Measurements from ENCODE around the gene PTPRA.
"Not testable (repeated sequence)": the region's sequence is repeated elsewhere in the genome, so short reads cannot be mapped to it uniquely, and the experiment has no call there.

Gene PTPRA

GRCh38 chr20:3003416-3003815, 130.1 kb downstream of the PTPRA start:
- DNase-seq (ENCODE audit: low spot score) = no peak

GRCh38 chr20:3010985-3011723, 137.9 kb downstream of the PTPRA start:
- no peak for DNase-seq (ENCODE audit: low spot score)

- DNase-seq (ENCODE audit: low spot score) = no peak
Observed at GRCh38 chr20:3011752-3012151, 138.5 kb downstream of the PTPRA start.

GRCh38 chr20:3013771-3014170, 140.5 kb downstream of the PTPRA start:
- DNase-seq (ENCODE audit: low spot score) = no peak

- DNase-seq (ENCODE audit: low spot score) = no peak
Observed at GRCh38 chr20:3014179-3014578, 140.9 kb downstream of the PTPRA start.

GRCh38 chr20:3014662-3015061, 141.4 kb downstream of the PTPRA start:
- DNase-seq (ENCODE audit: low spot score) = no peak

GRCh38 chr20:3015302-3015701, 142.0 kb downstream of the PTPRA start:
- not testable (repeated sequence) for DNase-seq (ENCODE audit: low spot score)

GRCh38 chr20:3021327-3021726, 148.0 kb downstream of the PTPRA start:
- no peak for DNase-seq (ENCODE audit: low spot score)

- DNase-seq (ENCODE audit: low spot score) = no peak
Observed at GRCh38 chr20:3021777-3022176, 148.5 kb downstream of the PTPRA start.

GRCh38 chr20:3022559-3023490, 149.5 kb downstream of the PTPRA start:
- DNase-seq (ENCODE audit: low spot score) = not testable (repeated sequence)

GRCh38 chr20:3027987-3028386, 154.7 kb downstream of the PTPRA start:
- no peak for DNase-seq (ENCODE audit: low spot score)

- DNase-seq (ENCODE audit: low spot score) = no peak
Observed at GRCh38 chr20:3031524-3032147, 158.4 kb downstream of the PTPRA start.

- no peak for DNase-seq (ENCODE audit: low spot score)
Observed at GRCh38 chr20:3032624-3033023, 159.3 kb downstream of the PTPRA start.

GRCh38 chr20:3037654-3038053, 164.4 kb downstream of the PTPRA start:
- no peak for DNase-seq (ENCODE audit: low spot score)

- DNase-seq (ENCODE audit: low spot score) = no peak
Observed at GRCh38 chr20:3038454-3038853, 165.2 kb downstream of the PTPRA start.

- no peak for DNase-seq (ENCODE audit: low spot score)
Observed at GRCh38 chr20:3039426-3039825, 166.1 kb downstream of the PTPRA start.

GRCh38 chr20:3040086-3040485, 166.8 kb downstream of the PTPRA start:
- DNase-seq (ENCODE audit: low spot score) = no peak

- DNase-seq (ENCODE audit: low spot score) = no peak
Observed at GRCh38 chr20:3041854-3042409, 168.7 kb downstream of the PTPRA start.

GRCh38 chr20:3042625-3043024, 169.3 kb downstream of the PTPRA start:
- no peak for DNase-seq (ENCODE audit: low spot score)

GRCh38 chr20:3043322-3043721, 170.0 kb downstream of the PTPRA start, which contains the start of gene GNRH2:
GNRH2 (plus strand) TSS chr20:3043622; CDS start chr20:3044415, 793 bp downstream.
- no peak for DNase-seq (ENCODE audit: low spot score)

- DNase-seq (ENCODE audit: low spot score) = no peak
Observed at GRCh38 chr20:3044336-3044965, 171.2 kb downstream of the PTPRA start.

All from HuH-7 (cell line).